H1 (cell line): ENCODE results near the gene IRAK1BP1. TPM values are rescaled to one million over a fixed set of nuclear protein-coding genes. Genes with fewer than 3 reads are reported as not detected.

Experiments used
- BRCA1 ChIP-seq: IDR thresholded peaks from 2 replicates; pipeline ENCODE4 v1.6.1; 2012; ENCODE audit warnings: low read depth, low read length, improper control_type of control experiment
- CBX5 ChIP-seq: fragments of 300-800, 300-1000 bp; sonication (generic); IDR thresholded peaks from 2 replicates; pipeline ENCODE4 v1.7.1; 2016; ENCODE audit warnings: antibody characterized with exemption, low read length, low read depth
- CBX8 ChIP-seq: fragments of 300-800, 300-1000 bp; sonication (generic); IDR thresholded peaks from 2 replicates; pipeline ENCODE4 v1.7.1; 2016; ENCODE audit warnings: low read depth, low read length, borderline replicate concordance
- HDAC6 ChIP-seq: IDR thresholded peaks from one replicate; pipeline ENCODE4 v1.7.1; 2012; ENCODE audit warnings: low read depth, mild to moderate bottlenecking, inconsistent platforms, low read length, moderate library complexity
- JUND ChIP-seq: IDR thresholded peaks from 2 replicates; pipeline ENCODE4 v1.6.1; 2011; ENCODE audit warnings: mild to moderate bottlenecking, improper control_type of control experiment, low read length
- KDM4A ChIP-seq: IDR thresholded peaks from one replicate; pipeline ENCODE4 v1.7.1; 2012; ENCODE audit warnings: low read depth, mild to moderate bottlenecking, moderate library complexity, low read length, inconsistent platforms; ENCODE audit not compliant: severe bottlenecking
- SIRT6 ChIP-seq: IDR thresholded peaks from one replicate; pipeline ENCODE4 v1.7.1; 2012; ENCODE audit warnings: low read length, inconsistent platforms
- SRF ChIP-seq: IDR thresholded peaks from 2 replicates; pipeline ENCODE4 v1.6.1; 2011; ENCODE audit warnings: mild to moderate bottlenecking, low read depth, low read length, moderate library complexity
- TCF12 ChIP-seq: IDR thresholded peaks from 2 replicates; pipeline ENCODE4 v1.6.1; 2011; ENCODE audit warnings: low read depth, mild to moderate bottlenecking, low read length
- YY1 ChIP-seq: IDR thresholded peaks from 2 replicates; pipeline ENCODE4 v1.6.1; 2011; ENCODE audit warnings: low read depth, mild to moderate bottlenecking, low read length
- polyA plus RNA-seq, 7 experiments: library from polyadenylated mRNA; depleted of rRNA in 3 of 7; stranded (reverse) in 5 of 7; unstranded in 2 of 7; fragments of >200 nt in 5 of 7; fragments of 200-250 nt in 2 of 7; gene quantifications; 1 replicate in 5 of 7; 2 replicates in 1 of 7; 4 replicates in 1 of 7; pipeline versions ENCODE4 v1.2.1 to v1.2.3, GENCODE V29; 2011 to 2013; ENCODE audit warnings: missing spikeins in 2 of 7, mixed read lengths in 2 of 7
- total RNA-seq: library from RNA; stranded (reverse); fragmentation: NEBNext Ultra II Directional; extraction: Animal tissue kit (Norgen Biotek cat#: 25700); gene quantifications from 2 replicates; pipeline ENCODE4 v1.2.1, GENCODE V29; 2021
- TF ChIP-seq, protein P1 (sequence below): fragments of 300-600 bp; sonication (generic); IDR thresholded peaks from 2 replicates; pipeline ENCODE4 v1.7.1; 2012; ENCODE audit warnings: low read length, moderate library complexity, mild to moderate bottlenecking, inconsistent platforms; ENCODE audit not compliant: insufficient replicate concordance

Gene IRAK1BP1
- total and polyA plus RNA-seq, 2 of the 8 experiments (the other 6 are each of a cell fraction or from before 2014, with no cell fraction given), result 3.7 to 4.7 TPM

DNA sequence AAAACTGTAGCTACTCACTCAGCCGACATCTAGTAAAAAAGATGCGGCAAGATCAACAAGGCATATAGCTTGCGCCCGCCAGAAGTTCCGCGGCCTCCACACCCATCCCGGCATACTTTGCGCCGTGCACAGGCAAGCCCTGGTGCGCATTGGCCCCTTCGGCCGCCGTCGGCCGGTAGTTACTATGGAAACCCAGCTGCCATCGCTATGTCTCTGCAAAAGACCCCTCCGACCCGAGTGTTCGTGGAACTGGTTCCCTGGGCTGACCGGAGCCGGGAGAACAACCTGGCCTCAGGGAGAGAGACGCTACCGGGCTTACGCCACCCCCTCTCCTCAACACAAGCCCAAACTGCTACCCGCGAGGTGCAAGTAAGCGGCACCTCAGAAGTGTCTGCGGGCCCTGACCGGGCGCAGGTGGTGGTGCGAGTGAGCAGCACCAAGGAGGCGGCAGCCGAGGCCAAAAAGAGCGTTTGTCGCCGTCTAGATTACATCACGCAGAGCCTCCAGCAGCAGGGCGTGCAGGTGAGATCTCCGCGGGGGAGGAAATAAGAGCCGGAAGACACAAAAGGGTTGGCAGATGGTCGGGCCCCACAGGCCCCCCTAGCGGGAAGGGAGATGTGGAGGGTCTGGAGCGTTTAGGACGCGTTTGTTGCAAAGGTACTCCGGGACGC lies at the start of gene IRAK1BP1 (continued):
- TF ChIP-seq, protein P1, sequence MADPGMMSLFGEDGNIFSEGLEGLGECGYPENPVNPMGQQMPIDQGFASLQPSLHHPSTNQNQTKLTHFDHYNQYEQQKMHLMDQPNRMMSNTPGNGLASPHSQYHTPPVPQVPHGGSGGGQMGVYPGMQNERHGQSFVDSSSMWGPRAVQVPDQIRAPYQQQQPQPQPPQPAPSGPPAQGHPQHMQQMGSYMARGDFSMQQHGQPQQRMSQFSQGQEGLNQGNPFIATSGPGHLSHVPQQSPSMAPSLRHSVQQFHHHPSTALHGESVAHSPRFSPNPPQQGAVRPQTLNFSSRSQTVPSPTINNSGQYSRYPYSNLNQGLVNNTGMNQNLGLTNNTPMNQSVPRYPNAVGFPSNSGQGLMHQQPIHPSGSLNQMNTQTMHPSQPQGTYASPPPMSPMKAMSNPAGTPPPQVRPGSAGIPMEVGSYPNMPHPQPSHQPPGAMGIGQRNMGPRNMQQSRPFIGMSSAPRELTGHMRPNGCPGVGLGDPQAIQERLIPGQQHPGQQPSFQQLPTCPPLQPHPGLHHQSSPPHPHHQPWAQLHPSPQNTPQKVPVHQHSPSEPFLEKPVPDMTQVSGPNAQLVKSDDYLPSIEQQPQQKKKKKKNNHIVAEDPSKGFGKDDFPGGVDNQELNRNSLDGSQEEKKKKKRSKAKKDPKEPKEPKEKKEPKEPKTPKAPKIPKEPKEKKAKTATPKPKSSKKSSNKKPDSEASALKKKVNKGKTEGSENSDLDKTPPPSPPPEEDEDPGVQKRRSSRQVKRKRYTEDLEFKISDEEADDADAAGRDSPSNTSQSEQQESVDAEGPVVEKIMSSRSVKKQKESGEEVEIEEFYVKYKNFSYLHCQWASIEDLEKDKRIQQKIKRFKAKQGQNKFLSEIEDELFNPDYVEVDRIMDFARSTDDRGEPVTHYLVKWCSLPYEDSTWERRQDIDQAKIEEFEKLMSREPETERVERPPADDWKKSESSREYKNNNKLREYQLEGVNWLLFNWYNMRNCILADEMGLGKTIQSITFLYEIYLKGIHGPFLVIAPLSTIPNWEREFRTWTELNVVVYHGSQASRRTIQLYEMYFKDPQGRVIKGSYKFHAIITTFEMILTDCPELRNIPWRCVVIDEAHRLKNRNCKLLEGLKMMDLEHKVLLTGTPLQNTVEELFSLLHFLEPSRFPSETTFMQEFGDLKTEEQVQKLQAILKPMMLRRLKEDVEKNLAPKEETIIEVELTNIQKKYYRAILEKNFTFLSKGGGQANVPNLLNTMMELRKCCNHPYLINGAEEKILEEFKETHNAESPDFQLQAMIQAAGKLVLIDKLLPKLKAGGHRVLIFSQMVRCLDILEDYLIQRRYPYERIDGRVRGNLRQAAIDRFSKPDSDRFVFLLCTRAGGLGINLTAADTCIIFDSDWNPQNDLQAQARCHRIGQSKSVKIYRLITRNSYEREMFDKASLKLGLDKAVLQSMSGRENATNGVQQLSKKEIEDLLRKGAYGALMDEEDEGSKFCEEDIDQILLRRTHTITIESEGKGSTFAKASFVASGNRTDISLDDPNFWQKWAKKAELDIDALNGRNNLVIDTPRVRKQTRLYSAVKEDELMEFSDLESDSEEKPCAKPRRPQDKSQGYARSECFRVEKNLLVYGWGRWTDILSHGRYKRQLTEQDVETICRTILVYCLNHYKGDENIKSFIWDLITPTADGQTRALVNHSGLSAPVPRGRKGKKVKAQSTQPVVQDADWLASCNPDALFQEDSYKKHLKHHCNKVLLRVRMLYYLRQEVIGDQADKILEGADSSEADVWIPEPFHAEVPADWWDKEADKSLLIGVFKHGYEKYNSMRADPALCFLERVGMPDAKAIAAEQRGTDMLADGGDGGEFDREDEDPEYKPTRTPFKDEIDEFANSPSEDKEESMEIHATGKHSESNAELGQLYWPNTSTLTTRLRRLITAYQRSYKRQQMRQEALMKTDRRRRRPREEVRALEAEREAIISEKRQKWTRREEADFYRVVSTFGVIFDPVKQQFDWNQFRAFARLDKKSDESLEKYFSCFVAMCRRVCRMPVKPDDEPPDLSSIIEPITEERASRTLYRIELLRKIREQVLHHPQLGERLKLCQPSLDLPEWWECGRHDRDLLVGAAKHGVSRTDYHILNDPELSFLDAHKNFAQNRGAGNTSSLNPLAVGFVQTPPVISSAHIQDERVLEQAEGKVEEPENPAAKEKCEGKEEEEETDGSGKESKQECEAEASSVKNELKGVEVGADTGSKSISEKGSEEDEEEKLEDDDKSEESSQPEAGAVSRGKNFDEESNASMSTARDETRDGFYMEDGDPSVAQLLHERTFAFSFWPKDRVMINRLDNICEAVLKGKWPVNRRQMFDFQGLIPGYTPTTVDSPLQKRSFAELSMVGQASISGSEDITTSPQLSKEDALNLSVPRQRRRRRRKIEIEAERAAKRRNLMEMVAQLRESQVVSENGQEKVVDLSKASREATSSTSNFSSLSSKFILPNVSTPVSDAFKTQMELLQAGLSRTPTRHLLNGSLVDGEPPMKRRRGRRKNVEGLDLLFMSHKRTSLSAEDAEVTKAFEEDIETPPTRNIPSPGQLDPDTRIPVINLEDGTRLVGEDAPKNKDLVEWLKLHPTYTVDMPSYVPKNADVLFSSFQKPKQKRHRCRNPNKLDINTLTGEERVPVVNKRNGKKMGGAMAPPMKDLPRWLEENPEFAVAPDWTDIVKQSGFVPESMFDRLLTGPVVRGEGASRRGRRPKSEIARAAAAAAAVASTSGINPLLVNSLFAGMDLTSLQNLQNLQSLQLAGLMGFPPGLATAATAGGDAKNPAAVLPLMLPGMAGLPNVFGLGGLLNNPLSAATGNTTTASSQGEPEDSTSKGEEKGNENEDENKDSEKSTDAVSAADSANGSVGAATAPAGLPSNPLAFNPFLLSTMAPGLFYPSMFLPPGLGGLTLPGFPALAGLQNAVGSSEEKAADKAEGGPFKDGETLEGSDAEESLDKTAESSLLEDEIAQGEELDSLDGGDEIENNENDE, result no peak
- TF ChIP-seq CBX5, result no peak
- TF ChIP-seq KDM4A, result peak; percentile 87
- TF ChIP-seq CBX8, result no peak
- no peak for TF ChIP-seq BRCA1
- peak; percentile 89 for TF ChIP-seq TCF12
- no peak for TF ChIP-seq SRF
- TF ChIP-seq JUND, result no peak
- no peak for TF ChIP-seq YY1
- TF ChIP-seq HDAC6, result no peak
- TF ChIP-seq SIRT6, result no peak
